Erythroblast (primary cell): ENCODE data around the gene MPRIP.

Source experiments
- GATA1 ChIP-seq: IDR thresholded peaks from 2 replicates; pipeline ENCODE4 v1.6.1; 2011; ENCODE audit warnings: low read depth, mild to moderate bottlenecking, control low read depth, low read length, moderate library complexity
- POLR2A ChIP-seq: IDR thresholded peaks from 2 replicates; pipeline ENCODE4 v1.6.1; 2011; ENCODE audit warnings: mild to moderate bottlenecking, low read length

- no peak for TF ChIP-seq POLR2A
- no peak for TF ChIP-seq GATA1
Measured at GRCh38 chr17:17186051-17186450, 143.8 kb downstream of the MPRIP start.
